Measurements from ENCODE around the gene SLCO2B1.

- TF ChIP-seq, protein P1, sequence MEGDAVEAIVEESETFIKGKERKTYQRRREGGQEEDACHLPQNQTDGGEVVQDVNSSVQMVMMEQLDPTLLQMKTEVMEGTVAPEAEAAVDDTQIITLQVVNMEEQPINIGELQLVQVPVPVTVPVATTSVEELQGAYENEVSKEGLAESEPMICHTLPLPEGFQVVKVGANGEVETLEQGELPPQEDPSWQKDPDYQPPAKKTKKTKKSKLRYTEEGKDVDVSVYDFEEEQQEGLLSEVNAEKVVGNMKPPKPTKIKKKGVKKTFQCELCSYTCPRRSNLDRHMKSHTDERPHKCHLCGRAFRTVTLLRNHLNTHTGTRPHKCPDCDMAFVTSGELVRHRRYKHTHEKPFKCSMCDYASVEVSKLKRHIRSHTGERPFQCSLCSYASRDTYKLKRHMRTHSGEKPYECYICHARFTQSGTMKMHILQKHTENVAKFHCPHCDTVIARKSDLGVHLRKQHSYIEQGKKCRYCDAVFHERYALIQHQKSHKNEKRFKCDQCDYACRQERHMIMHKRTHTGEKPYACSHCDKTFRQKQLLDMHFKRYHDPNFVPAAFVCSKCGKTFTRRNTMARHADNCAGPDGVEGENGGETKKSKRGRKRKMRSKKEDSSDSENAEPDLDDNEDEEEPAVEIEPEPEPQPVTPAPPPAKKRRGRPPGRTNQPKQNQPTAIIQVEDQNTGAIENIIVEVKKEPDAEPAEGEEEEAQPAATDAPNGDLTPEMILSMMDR (conservative IDR thresholded peaks at IDR 0.05 in 1 of 2, IDR thresholded peaks at IDR 0.05 in 1 of 2; ENCODE audit: extremely low read depth in 1 of 2, insufficient read depth in 1 of 2, low read depth in 1 of 2, low read length in 2 of 2), result no peak
- peak; percentile 67 for TF ChIP-seq EZH2 (IDR thresholded peaks at IDR 0.05; ENCODE audit: borderline replicate concordance, low read length)
These were observed 89.6 kb downstream of the SLCO2B1 start, which contains the start of gene TPBGL for GRCh38 chr11:75240311-75241035.
